ENCODE results near the gene SSH2. TPM values are rescaled to one million over a fixed set of nuclear protein-coding genes. Genes with fewer than 3 reads are reported as not detected.

The SSH2 gene
- total and polyA plus RNA-seq, 2 of the 13 experiments (the other 11 are each of a cell fraction or from before 2014, with no cell fraction given) = 6.0 to 6.4 TPM

DNA sequence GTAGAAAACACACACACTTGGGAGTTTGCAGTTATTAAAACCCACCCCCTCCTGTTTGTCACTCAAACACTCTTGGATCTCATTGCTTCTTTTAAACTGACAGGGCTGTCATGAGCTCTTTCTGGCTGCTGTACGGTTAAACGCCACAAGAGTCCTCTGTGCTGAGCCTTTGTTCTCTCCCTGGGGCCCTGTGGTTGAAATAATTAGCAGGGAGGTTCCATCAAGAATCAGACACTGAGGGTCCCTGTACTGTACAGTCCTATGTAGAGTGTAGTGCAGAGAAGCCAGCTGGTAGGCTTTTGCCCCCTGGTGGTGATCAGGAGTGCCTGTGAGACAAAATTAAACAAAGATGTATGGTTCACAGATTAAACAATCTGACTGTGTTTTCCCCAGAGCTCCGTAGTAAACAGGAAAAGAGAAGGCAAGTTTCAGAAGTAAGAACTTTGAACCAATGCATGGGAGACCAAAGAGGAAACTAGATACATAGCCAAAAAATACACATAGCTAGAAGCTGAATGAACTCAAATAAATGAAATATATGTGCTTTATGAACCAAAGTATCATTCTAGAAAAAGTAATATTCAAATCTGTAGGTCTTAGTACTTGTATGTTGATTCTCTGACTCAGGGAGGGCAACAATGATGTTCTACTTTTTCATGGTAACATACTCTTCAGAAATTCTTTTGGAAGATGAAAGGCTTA lies 1.4 kb upstream of the SSH2 start (continued):
- TF ChIP-seq ZNF567 (CRISPR knock-in tag; IDR thresholded peaks at IDR 0.05; ENCODE audit: borderline replicate concordance) = no peak
- no peak for TF ChIP-seq EZH2 (conservative IDR thresholded peaks at IDR 0.05; ENCODE audit: low read depth, low read length)
- no peak for TF ChIP-seq KDM3A (CRISPR knock-in tag; IDR thresholded peaks at IDR 0.05; ENCODE audit: low read depth)
- TF ChIP-seq CEBPG (CRISPR knock-in tag; IDR thresholded peaks at IDR 0.05) = no peak
- TF ChIP-seq REST (IDR thresholded peaks at IDR 0.05; ENCODE audit: borderline replicate concordance in 1 of 2, low read depth in 1 of 2, low read length in 2 of 2) = no peak
- TF ChIP-seq, protein P1, sequence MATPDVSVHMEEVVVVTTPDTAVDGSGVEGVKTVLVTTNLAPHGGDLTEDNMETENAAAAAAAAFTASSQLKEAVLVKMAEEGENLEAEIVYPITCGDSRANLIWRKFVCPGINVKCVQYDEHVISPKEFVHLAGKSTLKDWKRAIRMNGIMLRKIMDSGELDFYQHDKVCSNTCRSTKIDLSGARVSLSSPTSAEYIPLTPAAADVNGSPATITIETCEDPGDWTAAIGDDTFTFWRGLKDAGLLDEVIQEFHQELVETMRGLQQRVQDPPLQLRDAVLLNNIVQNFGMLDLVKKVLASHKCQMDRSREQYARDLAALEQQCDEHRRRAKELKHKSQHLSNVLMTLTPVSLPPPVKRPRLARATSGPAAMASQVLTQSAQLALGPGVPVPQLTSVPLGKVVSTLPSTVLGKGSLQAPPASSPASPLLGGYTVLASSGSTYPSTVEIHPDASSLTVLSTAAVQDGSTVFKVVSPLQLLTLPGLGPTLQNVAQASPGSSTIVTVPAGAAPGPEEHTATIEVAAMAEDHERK (CRISPR knock-in tag; IDR thresholded peaks at IDR 0.05; ENCODE audit: low read depth) = no peak
- TF ChIP-seq ZNF660 (CRISPR knock-in tag; IDR thresholded peaks at IDR 0.05; ENCODE audit: borderline replicate concordance, low read depth) = no peak
- TF ChIP-seq, protein P2, sequence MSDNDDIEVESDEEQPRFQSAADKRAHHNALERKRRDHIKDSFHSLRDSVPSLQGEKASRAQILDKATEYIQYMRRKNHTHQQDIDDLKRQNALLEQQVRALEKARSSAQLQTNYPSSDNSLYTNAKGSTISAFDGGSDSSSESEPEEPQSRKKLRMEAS (IDR thresholded peaks at IDR 0.05) = 0 out of 2 replicates have a peak, but pooled peaks have one; percentile 28
- peak; percentile 90 for TF ChIP-seq TFAP4 (IDR thresholded peaks at IDR 0.05; ENCODE audit: borderline replicate concordance, low read depth)
- peak; percentile 22; the same call in 1 of the 2 replicates for TF ChIP-seq ZBTB7B (CRISPR knock-in tag; IDR thresholded peaks at IDR 0.05)
- no peak for TF ChIP-seq ZFP37 (CRISPR knock-in tag; IDR thresholded peaks at IDR 0.05; ENCODE audit: borderline replicate concordance)
- no peak for TF ChIP-seq ZNF343 (CRISPR knock-in tag; IDR thresholded peaks at IDR 0.05)
- no peak for TF ChIP-seq IRF1 (CRISPR knock-in tag; IDR thresholded peaks at IDR 0.05; ENCODE audit: low read depth)
- TF ChIP-seq ARNT (IDR thresholded peaks at IDR 0.05) = no peak
- no peak for TF ChIP-seq NFIB (CRISPR knock-in tag; IDR thresholded peaks at IDR 0.05; ENCODE audit: borderline replicate concordance)
- no peak for TF ChIP-seq U2AF1 (optimal IDR thresholded peaks at IDR 0.05; ENCODE audit: low read depth, low read length)
- TF ChIP-seq, protein P3, sequence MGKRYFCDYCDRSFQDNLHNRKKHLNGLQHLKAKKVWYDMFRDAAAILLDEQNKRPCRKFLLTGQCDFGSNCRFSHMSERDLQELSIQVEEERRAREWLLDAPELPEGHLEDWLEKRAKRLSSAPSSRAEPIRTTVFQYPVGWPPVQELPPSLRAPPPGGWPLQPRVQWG (CRISPR knock-in tag; IDR thresholded peaks at IDR 0.05; ENCODE audit: borderline replicate concordance, low read depth) = no peak
- no peak for TF ChIP-seq PREB (CRISPR knock-in tag; IDR thresholded peaks at IDR 0.05)
- no peak for TF ChIP-seq NAIF1 (CRISPR knock-in tag; IDR thresholded peaks at IDR 0.05; ENCODE audit: borderline replicate concordance)

Measured in HepG2 (cell line).